RWPE1 (cell line): ENCODE results near the gene TMEM232.

Experiments used
- CTCF ChIA-PET: fragments of 350-600 bp; sonication (Branson Sonifier 250); formaldehyde crosslinking; extraction: SDS; loops from one replicate; lab custom pipeline; 2021; lab: Yijun Ruan, JAX
- POLR2A ChIA-PET: fragments of 400-600 bp; formaldehyde crosslinking; extraction: SDS; loops from one replicate; lab custom pipeline; 2020; ENCODE audit warnings: antibody characterized with exemption; ENCODE audit not compliant: low non-redundant PET; lab: Yijun Ruan, JAX
- DNase-seq: peaks from one replicate; pipeline ENCODE4 v3.0.0; 2012; ENCODE audit warnings: low spot score
- H3K27ac ChIP-seq: fragments of 450-650 bp; 2 replicates; pipeline ENCODE4 v1.5.1; 2017
- TF ChIP-seq, protein P1 (sequence below): fragments of 450-650 bp; conservative IDR thresholded peaks from 2 replicates; pipeline ENCODE4 v1.5.1; 2017; ENCODE audit warnings: low read depth, mild to moderate bottlenecking

Gene TMEM232

DNA sequence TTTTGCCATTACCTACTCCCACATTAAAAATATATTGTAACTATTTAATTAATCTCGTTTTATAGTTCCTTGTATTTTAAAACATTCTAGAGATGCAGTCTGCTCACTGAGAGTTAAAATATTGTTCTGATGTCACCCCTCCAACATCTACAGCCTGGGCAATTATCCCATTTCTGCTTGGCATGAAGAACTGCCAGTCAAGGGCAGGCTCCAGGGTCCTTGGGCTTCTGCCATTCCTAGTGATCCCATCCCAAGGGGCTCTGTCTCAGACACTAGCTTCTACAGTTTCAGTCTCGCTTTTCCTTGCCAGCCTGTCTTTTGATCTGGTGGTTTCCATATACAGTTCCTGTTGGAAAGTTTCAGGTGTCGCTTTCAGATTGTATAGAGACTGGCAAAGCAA, 287.2 kb downstream of the TMEM232 start:
- ChIA-PET POLR2A (no interaction called here), CTCF (no interaction called here)
- TF ChIP-seq, protein P1, sequence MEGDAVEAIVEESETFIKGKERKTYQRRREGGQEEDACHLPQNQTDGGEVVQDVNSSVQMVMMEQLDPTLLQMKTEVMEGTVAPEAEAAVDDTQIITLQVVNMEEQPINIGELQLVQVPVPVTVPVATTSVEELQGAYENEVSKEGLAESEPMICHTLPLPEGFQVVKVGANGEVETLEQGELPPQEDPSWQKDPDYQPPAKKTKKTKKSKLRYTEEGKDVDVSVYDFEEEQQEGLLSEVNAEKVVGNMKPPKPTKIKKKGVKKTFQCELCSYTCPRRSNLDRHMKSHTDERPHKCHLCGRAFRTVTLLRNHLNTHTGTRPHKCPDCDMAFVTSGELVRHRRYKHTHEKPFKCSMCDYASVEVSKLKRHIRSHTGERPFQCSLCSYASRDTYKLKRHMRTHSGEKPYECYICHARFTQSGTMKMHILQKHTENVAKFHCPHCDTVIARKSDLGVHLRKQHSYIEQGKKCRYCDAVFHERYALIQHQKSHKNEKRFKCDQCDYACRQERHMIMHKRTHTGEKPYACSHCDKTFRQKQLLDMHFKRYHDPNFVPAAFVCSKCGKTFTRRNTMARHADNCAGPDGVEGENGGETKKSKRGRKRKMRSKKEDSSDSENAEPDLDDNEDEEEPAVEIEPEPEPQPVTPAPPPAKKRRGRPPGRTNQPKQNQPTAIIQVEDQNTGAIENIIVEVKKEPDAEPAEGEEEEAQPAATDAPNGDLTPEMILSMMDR: no peak
- DNase-seq: no peak
- H3K27ac ChIP-seq: no peak overlapping the region

DNA sequence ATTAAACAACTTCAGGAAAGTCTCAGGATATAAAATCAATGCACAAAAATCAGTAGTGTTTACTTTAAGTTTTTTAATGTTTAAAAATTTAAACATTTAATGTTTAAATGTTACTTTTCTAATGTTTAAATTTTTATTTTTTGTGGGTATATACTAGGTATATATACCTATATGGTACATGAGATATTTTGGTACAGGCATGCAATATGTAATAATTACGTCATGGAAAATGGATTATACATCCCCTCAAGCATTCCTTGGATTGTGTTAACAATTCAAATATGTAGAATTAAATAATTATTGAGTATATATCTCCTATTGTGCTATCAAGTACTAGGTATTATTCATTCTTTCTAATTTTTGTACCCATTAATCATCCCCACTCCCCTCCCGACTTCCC, 291.3 kb downstream of the TMEM232 start:
- no peak overlapping the region for H3K27ac ChIP-seq
- TF ChIP-seq, protein P1: no peak
- POLR2A ChIA-PET: no interaction called here
- CTCF ChIA-PET: no interaction called here
- DNase-seq: no peak

DNA sequence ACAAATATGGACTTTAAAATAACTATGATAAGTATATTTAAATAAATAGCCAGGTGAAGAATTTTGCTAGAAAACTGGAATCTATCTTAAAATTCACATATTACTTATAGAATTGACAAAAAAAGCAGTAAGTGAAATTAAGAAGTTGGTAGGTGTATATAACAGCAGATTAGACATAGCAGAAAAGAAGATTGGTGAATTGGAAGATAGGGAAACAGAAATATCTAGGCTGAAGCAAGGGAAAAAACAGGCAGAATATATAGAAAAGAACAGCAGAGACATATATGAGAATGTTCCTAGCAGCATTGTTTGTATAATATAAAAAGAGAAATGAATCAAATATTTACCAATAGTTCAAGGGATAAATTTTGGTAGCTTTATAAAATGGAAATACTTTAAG, 294.9 kb downstream of the TMEM232 start:
- ChIA-PET POLR2A (no interaction called here), CTCF (no interaction called here)
- TF ChIP-seq, protein P1: no peak
- H3K27ac ChIP-seq: no peak overlapping the region
- DNase-seq: no peak

DNA sequence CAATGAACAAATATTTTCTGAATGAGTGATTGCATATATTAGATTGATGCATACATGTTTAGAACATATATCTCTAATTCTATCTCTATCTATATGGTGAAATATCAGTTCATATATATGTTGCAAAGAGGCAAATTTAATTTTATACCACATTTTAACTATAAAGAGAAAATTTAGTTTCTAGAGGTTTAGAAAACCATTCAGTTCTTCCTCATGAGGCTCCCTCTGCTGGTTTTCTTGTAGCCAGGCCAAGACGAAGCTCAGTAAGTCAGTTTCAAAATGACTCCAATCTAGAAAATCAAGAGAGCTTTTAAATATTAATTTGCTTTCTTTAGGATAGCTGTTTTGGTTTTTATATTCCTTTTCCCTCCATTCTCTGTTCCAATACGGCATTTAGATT, 312.1 kb downstream of the TMEM232 start:
- CTCF ChIA-PET: interaction anchor here (0.5 to 0.8 kb wide), 4 partner anchors 15 to 507 kb away, joined by 3 to 4 read pairs (median 4); no protein-coding TSS in a partner anchor

DNA sequence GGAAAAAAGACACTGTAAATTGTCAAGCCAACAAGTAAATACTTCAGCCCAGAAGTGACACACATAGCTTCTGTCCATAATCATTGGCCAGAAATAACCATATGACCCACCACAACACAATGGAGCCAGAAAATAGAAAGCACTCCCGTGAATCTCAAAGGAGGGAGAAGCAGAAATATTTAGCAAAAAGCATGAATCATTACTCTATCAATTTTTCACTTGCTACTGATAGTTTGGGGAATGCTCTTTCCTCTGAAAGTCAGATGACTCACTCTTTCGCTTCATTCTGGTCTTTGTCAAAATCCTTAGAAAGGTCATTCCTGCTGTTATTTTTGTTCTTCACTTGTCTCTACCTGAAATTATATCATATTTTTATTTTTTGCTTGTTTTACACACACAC, 312.6 kb downstream of the TMEM232 start:
- ChIA-PET POLR2A (no interaction called here), CTCF (interaction anchor here (0.5 to 0.8 kb wide), 2 partner anchors 14 to 506 kb away, joined by 3 to 4 read pairs; no protein-coding TSS in a partner anchor)
- no peak overlapping the region for H3K27ac ChIP-seq
- TF ChIP-seq, protein P1: no peak
- DNase-seq: no peak

More for the DNA sequence above, 312.1 kb downstream of the TMEM232 start:
- POLR2A ChIA-PET: no interaction called here
- H3K27ac ChIP-seq: no peak overlapping the region
- DNase-seq: no peak
- TF ChIP-seq, protein P1: 0 out of 2 replicates have a peak, but pooled peaks have one; percentile 15

DNA sequence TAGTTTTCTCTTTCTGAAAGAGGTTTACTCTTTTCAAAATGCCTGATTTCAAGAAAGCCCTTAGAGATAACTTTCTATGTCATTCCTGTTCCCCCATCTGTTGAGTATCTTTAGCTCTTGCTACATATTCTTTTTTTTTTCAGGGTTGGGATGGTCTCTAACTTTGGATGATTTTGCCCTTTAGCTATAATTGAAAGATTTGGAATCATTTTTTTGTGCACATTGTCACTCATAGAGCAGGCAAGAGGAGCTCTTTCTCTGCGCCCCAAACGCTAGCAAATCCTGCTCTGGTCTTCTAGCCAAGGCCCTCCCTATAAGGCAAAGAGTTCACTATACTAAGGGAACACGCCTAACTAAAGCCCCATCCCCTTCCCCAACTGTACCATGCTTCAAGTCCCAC, 316.9 kb downstream of the TMEM232 start:
- POLR2A ChIA-PET: no interaction called here
- H3K27ac ChIP-seq: no peak overlapping the region
- no peak for DNase-seq
- TF ChIP-seq, protein P1: no peak
- CTCF ChIA-PET: interaction anchor here (0.6 kb wide), 1 partner anchor 58 kb away, joined by 3 read pairs; no protein-coding TSS in a partner anchor

DNA sequence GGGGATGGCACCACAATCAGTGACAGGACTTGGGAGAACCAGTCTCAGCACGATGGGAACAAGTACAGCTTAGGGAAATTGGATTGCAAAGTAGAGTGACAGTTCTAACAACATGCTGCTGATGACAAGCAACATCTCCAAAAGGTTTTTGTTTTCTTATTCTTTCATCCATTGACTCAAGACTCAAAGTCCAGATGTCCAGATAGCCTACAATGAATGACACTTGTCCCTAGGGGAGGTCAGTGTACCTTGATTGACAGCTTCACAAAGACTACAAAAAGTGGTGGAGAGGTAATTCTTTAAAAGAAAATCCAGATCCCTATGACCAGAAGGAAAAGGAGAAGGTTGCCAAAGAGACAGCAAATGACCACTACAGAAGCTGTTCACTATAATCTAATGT, 323.9 kb downstream of the TMEM232 start:
- ChIA-PET CTCF (interaction anchor here (0.5 kb wide), 1 partner anchor 13 kb away, joined by 3 read pairs; no protein-coding TSS in a partner anchor), POLR2A (no interaction called here)
- TF ChIP-seq, protein P1: no peak
- DNase-seq: no peak
- no peak overlapping the region for H3K27ac ChIP-seq
